Memory B cell (primary cell): ENCODE results near the gene DBN1.
A peak's percentile ranks its signal among the peaks of the same experiment; 100 is the strongest.

ENCODE experiments used
- ATAC-seq: fragments of 150-1000 bp; cut with Tn5 transposase; 2 replicates; pipeline ENCODE4 v1.10.0; 2021; ENCODE audit warnings: low read depth, mild to moderate bottlenecking, moderate library complexity
- DNase-seq, 2 donors: peaks; one replicate each; pipeline ENCODE4 v3.0.0; 2022; ENCODE audit warnings: low spot score in 2 of 2
- H3K27ac Mint-ChIP-seq: one replicate; pipeline ENCODE4 v1.8.0; 2022; ENCODE audit warnings: mild to moderate bottlenecking, moderate library complexity, mixed read lengths
- H3K27me3 Mint-ChIP-seq: one replicate; pipeline ENCODE4 v1.8.0; 2022; ENCODE audit warnings: mixed read lengths
- H3K36me3 Mint-ChIP-seq: one replicate; pipeline ENCODE4 v1.8.0; 2022; ENCODE audit warnings: mild to moderate bottlenecking, mixed read lengths
- H3K4me1 Mint-ChIP-seq: one replicate; pipeline ENCODE4 v1.8.0; 2022; ENCODE audit warnings: mixed read lengths
- H3K4me3 Mint-ChIP-seq: one replicate; pipeline ENCODE4 v1.8.0; 2022; ENCODE audit warnings: mild to moderate bottlenecking, moderate library complexity, mixed read lengths
- H3K9me3 Mint-ChIP-seq: one replicate; pipeline ENCODE4 v1.8.0; 2022; ENCODE audit warnings: mixed read lengths

Gene DBN1

DNA sequence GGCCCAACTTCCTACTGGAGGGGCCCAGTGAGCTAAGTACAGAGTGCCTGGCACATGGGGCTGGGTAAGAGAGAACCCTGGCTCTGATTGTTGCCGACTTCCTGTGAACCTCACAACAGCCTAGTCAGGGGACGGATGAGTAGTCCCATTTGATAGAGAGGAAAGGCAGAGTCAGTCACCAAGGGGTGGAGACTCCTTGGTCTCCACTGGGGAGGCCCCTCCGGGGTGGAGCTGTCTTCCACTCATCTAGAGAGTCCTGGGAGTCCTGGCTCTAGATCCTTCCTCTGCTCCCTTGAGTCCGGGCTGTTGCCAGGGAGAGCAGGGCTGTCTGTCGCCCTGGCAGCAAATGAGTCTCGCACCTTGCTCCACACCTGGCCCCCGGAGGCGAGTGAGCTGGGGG is 39.0 kb downstream of the DBN1 start:
- peak overlapping the region; percentile 24 for H3K27ac Mint-ChIP-seq
- H3K9me3 Mint-ChIP-seq: no peaks in the 10 kb centered on the region
- peaks cover 20% of the 10 kb centered on the region for H3K36me3 Mint-ChIP-seq
- no peak overlapping the region for H3K4me3 Mint-ChIP-seq
- no peaks in the 10 kb centered on the region for H3K27me3 Mint-ChIP-seq
- peaks cover 28% of the 10 kb centered on the region for H3K4me1 Mint-ChIP-seq
- ATAC-seq: no peak
- DNase-seq: no peak

DNA sequence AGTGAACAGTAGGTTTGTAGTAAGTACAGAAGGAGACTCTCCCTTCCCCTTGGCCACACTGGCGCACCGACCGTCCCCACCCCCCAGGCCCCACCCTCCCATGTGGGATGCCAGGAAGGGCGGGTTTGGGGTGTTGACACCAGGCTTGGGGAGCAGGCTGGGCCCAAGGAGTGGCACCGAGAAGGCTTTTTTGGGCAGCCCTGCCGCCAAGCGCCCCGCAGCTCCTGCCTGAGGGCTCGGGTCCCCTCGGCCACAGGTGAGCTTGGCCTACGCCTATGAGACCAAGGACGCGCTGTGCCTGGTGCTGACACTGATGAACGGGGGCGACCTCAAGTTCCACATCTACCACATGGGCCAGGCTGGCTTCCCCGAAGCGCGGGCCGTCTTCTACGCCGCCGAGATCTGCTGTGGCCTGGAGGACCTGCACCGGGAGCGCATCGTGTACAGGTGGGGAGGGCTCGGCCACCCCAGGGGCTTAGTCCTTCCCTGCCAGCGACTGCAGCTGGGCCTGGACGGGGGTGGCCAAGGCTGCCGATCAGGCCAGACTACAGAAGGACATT is 39.7 kb downstream of the DBN1 start:
- ATAC-seq: no peak
- Mint-ChIP-seq H3K27ac (peak overlapping the region; percentile 24), H3K36me3 (peaks cover 21% of the 10 kb centered on the region), H3K4me1 (peaks cover 35% of the 10 kb centered on the region), H3K4me3 (no peak overlapping the region), H3K27me3 (no peaks in the 10 kb centered on the region), H3K9me3 (no peaks in the 10 kb centered on the region)
- DNase-seq: no peak

DNA sequence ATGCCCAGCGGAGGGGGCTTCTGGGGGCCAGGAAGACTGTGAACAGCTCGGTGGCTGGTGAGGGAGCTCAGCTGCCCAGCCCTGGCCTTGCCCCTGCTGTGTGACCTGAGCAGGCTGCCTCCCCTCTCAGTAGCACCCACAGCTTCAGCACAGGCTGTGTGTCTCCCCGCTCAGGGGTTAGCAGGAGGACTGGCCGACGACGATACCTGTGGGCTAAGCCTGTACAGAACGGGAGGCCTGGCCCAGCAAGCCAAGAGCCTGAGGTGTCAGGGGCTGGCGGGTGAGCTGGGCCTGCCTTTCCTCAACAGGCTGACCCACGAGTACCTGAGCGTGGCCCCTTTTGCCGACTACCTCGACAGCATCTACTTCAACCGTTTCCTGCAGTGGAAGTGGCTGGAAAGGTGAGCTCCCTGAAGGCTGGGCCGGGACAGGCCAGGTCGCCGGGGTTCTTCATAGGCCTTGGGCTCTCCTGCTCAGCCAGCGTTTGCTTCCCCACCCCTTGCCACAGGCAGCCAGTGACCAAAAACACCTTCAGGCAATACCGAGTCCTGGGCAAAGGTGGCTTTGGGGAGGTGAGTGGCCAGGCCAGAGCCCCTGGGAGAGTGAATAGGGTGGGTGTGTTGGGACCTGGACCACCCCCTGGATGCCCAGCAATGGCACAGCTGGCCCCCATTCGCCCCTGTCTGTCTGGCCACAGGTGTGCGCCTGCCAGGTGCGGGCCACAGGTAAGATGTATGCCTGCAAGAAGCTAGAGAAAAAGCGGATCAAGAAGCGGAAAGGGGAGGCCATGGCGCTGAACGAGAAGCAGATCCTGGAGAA is 40.4 kb downstream of the DBN1 start:
- H3K27ac Mint-ChIP-seq: peak overlapping the region; percentile 41
- no peaks in the 10 kb centered on the region for H3K27me3 Mint-ChIP-seq
- ATAC-seq (no peak), DNase-seq (no peak)
- no peaks in the 10 kb centered on the region for H3K9me3 Mint-ChIP-seq
- peaks cover 34% of the 10 kb centered on the region for H3K4me1 Mint-ChIP-seq
- H3K4me3 Mint-ChIP-seq: peak overlapping the region; percentile 54
- H3K36me3 Mint-ChIP-seq: peaks cover 18% of the 10 kb centered on the region

DNA sequence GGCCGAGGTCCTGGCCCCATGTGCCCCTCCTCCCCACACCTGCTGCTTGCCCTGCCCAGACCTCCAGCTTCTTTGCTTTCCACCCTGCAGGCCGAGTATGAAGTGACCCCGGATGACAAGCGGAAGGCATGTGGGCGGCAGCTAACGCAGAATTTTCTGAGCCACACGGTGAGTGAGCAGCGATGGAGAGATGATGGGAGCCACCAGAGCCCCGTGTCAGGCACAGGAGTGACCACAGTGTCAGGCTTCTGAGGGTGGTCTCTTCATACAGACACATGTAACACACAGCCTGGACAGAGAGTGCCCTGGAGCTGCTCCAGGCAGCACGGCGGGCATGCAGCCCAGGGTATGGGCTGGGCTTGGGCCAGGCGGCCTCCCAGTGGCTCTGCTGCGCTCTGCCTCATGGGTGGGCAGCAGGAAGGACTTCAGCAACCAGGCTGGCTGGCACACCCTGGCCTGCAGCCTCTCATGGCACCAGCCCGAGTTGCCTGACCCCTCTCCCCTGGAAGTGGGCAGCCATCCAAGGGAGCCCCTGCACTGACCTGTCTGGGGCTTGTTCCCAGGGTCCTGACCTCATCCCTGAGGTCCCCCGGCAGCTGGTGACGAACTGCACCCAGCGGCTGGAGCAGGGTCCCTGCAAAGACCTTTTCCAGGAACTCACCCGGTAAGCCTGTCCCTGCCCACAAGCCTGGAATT is 41.1 kb downstream of the DBN1 start:
- Mint-ChIP-seq H3K27me3 (no peaks in the 10 kb centered on the region), H3K36me3 (peaks cover 14% of the 10 kb centered on the region), H3K4me3 (peak overlapping the region; percentile 94), H3K27ac (peak overlapping the region; percentile 91), H3K4me1 (peaks cover 34% of the 10 kb centered on the region), H3K9me3 (no peaks in the 10 kb centered on the region)
- no peak for ATAC-seq
- no peak for DNase-seq

DNA sequence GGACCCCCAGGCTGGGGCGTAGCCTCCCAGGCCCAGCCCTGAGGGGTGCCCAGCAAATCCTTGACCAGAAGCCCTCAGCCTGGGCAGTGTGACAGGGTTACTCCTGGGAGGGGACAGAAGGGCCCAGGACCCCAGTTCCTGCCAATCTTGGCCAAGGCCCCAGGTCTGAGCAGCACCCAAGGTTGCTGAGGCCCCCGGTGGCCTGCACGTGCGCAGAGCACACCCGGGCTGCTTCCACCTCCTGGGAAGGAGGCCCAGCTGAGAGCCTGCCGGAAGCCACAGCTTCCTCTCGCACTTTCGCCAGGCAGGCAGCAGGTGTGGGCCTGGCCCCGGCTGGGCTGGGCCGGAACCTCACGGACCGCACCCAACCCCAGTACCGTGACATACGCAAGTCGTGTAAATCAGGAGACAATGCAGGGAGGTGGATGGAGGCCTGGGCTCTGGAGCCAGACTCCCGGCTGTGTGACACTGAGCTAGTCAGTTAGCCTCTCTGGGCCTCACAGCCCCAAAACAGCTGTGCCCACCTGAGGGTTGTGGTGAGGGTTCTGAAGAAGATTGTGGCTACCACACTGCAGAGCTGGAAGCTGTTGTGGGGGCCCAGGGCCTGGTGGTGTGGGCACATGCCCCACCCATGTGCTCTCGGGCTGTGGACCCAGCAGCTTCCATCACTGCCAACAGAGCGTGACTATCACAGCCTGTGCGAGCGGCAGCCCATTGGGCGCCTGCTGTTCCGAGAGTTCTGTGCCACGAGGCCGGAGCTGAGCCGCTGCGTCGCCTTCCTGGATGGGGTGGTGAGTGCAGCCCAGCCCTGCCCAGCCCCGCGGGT is 41.9 kb downstream of the DBN1 start:
- peaks cover 31% of the 10 kb centered on the region for H3K4me1 Mint-ChIP-seq
- H3K27me3 Mint-ChIP-seq: no peaks in the 10 kb centered on the region
- peak overlapping the region; percentile 91 for H3K27ac Mint-ChIP-seq
- no peaks in the 10 kb centered on the region for H3K9me3 Mint-ChIP-seq
- peaks cover 12% of the 10 kb centered on the region for H3K36me3 Mint-ChIP-seq
- DNase-seq (peak; percentile 78 to 87), ATAC-seq (peak; percentile 71)
- peak overlapping the region; percentile 94 for H3K4me3 Mint-ChIP-seq

- DNase-seq: no peak
- Mint-ChIP-seq H3K9me3 (no peaks in the 10 kb centered on the region), H3K4me3 (peak overlapping the region; percentile 94), H3K4me1 (peaks cover 31% of the 10 kb centered on the region), H3K27ac (peak overlapping the region; percentile 91), H3K36me3 (peaks cover 11% of the 10 kb centered on the region), H3K27me3 (no peaks in the 10 kb centered on the region)
- no peak for ATAC-seq
Measured at GRCh38 chr5:177430972-177431316, 42.5 kb downstream of the DBN1 start.

GRCh38 chr5:177430140-177430951 is 43.1 kb downstream of the DBN1 start:
- H3K4me3 Mint-ChIP-seq: peak overlapping the region; percentile 94
- ATAC-seq: no peak
- H3K36me3 Mint-ChIP-seq: peaks cover 10% of the 10 kb centered on the region
- no peaks in the 10 kb centered on the region for H3K9me3 Mint-ChIP-seq
- H3K27ac Mint-ChIP-seq: peak overlapping the region; percentile 91
- no peak for DNase-seq
- H3K27me3 Mint-ChIP-seq: no peaks in the 10 kb centered on the region
- H3K4me1 Mint-ChIP-seq: peaks cover 35% of the 10 kb centered on the region

- H3K27me3 Mint-ChIP-seq: no peaks in the 10 kb centered on the region
- H3K27ac Mint-ChIP-seq: peak overlapping the region; percentile 91
- H3K4me3 Mint-ChIP-seq: peak overlapping the region; percentile 94
- peak; percentile 7 for ATAC-seq
- H3K36me3 Mint-ChIP-seq: peaks cover 10% of the 10 kb centered on the region
- DNase-seq: peak in 1 of 2 donors; percentile 65
- H3K4me1 Mint-ChIP-seq: peaks cover 38% of the 10 kb centered on the region
- H3K9me3 Mint-ChIP-seq: no peaks in the 10 kb centered on the region
Measured at GRCh38 chr5:177429248-177430040, 44.0 kb downstream of the DBN1 start.

DNA sequence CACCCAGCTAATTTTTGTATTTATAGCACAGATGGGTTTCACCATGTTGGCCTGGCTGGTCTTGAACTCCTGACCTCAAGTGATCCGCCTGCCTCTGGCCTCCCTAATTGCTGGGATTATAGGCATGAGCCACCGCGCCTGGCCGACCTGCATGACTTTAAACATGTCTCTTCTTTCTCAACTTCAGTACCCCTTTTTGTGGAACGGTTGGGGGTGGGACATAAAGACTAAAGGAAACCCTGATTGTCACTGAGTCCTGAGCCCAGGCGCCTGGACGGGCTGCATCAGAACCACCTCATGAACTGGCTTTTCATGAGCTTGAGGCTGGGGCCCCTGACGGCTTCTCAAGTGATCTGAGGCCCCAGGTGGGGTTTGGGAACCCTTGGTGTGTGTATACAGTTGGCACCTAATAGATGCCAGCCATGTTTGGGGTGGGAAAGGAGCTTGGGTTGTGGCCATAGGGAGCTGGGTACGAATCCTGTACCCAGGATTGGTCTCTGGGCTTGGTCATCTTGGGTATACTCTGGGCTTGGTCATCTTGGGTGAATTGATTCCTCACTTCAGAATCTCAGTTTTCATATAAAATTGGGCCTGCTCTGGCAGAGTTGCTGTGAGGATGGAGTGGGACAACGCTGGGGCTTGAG is 44.7 kb downstream of the DBN1 start:
- Mint-ChIP-seq H3K9me3 (no peaks in the 10 kb centered on the region), H3K4me1 (peaks cover 38% of the 10 kb centered on the region), H3K36me3 (peaks cover 10% of the 10 kb centered on the region), H3K27me3 (no peaks in the 10 kb centered on the region), H3K4me3 (peak overlapping the region; percentile 94), H3K27ac (peak overlapping the region; percentile 91)
- ATAC-seq: no peak
- no peak for DNase-seq

GRCh38 chr5:177427919-177428573 is 45.4 kb downstream of the DBN1 start:
- ATAC-seq: no peak
- H3K9me3 Mint-ChIP-seq: no peaks in the 10 kb centered on the region
- H3K4me1 Mint-ChIP-seq: peaks cover 38% of the 10 kb centered on the region
- no peaks in the 10 kb centered on the region for H3K27me3 Mint-ChIP-seq
- H3K36me3 Mint-ChIP-seq: peaks cover 10% of the 10 kb centered on the region
- peak overlapping the region; percentile 91 for H3K27ac Mint-ChIP-seq
- no peak for DNase-seq
- peak overlapping the region; percentile 94 for H3K4me3 Mint-ChIP-seq

DNA sequence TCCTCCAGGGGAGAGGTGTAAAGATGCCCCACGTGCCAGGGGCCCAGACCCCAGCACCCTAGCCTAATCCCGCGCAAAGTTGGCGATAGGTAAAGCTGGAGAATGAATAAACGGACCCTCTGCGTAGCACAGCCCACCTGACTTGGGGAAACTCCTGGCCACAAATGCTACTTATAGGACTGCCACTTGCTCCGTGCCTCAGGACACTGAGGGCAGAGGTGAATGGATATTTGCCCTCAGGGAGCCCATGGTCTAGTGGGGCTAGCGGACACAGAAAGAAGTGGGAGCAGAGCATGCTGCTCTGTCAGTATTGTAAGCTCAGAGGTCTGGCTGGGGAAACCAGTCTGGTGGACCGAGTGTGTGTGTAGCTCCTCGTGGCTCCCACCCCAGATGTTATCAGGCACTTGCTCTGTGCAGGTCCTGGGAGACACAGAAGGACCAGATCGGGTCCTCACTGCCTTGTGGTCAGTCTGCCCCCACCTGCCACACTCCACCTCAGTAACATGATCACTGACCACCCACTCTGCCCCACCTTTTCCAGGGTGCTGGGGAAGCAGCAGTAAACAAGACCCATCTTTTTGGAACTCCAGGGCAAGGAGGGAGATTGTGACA is 46.1 kb downstream of the DBN1 start:
- Mint-ChIP-seq H3K36me3 (peaks cover 10% of the 10 kb centered on the region), H3K27me3 (no peaks in the 10 kb centered on the region), H3K4me1 (peaks cover 38% of the 10 kb centered on the region), H3K4me3 (peak overlapping the region; percentile 94), H3K9me3 (no peaks in the 10 kb centered on the region), H3K27ac (peak overlapping the region; percentile 83)
- DNase-seq (no peak), ATAC-seq (no peak)
